ENCODE data around the gene ALS2.

DNA sequence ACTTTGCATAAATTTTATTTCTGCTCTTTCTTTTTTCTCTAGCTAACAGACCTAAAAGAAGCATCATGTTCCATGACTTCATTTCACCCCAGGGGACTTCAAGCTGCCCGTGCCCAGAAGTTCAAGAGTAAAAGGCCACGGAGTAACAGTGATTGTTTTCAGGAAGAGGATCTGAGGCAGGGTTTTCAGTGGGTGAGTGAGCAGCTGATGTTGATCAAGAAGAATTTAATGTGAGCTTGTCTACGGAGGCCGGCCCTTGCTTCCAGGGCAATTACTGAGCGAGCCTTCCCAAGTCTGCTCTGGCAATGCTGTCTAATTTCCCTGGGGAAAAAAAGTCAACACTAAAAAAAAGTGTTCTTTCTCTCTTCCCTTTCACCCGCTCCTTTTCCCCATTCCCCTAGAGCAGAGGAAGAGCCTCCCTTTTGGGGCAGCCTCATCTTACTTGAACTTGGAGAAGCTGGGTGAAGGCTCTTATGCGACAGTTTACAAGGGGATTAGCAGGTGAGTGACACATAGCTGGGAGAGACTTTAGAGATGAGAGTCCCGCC lies 26.8 kb upstream of the ALS2 start:
- TF ChIP-seq, protein P1, sequence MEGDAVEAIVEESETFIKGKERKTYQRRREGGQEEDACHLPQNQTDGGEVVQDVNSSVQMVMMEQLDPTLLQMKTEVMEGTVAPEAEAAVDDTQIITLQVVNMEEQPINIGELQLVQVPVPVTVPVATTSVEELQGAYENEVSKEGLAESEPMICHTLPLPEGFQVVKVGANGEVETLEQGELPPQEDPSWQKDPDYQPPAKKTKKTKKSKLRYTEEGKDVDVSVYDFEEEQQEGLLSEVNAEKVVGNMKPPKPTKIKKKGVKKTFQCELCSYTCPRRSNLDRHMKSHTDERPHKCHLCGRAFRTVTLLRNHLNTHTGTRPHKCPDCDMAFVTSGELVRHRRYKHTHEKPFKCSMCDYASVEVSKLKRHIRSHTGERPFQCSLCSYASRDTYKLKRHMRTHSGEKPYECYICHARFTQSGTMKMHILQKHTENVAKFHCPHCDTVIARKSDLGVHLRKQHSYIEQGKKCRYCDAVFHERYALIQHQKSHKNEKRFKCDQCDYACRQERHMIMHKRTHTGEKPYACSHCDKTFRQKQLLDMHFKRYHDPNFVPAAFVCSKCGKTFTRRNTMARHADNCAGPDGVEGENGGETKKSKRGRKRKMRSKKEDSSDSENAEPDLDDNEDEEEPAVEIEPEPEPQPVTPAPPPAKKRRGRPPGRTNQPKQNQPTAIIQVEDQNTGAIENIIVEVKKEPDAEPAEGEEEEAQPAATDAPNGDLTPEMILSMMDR (IDR thresholded peaks at IDR 0.05; ENCODE audit: poor library complexity): no peak
- no peak for TF ChIP-seq EZH2phosphoT487 (IDR thresholded peaks at IDR 0.05; ENCODE audit: low read depth, severe bottlenecking, unreplicated experiment)
